Activated CD4-positive, alpha-beta T cell treated with anti-CD3 and anti-CD28 coated beads, Interleukin-2, amount 10 ng/mL, durations not matched to agents 7 days and 5 days (primary cell): Measurements from ENCODE around the gene ELL2. TPM values are rescaled to one million over a fixed set of nuclear protein-coding genes. Genes with fewer than 3 reads are reported as not detected.
"Not testable (repeated sequence)": the region's sequence is repeated elsewhere in the genome, so short reads cannot be mapped to it uniquely, and the experiment has no call there.

Experiments
- CTCF ChIA-PET: fragments of 350-600 bp; sonication (Branson Sonifier 250); formaldehyde crosslinking; loops from one replicate; lab custom pipeline; 2021; ENCODE audit warnings: antibody characterized with exemption; lab: Charles Lee
- POLR2A ChIA-PET: fragments of 350-600 bp; sonication (Branson Sonifier 250); formaldehyde crosslinking; loops from one replicate; lab custom pipeline; 2021; ENCODE audit warnings: antibody characterized with exemption; lab: Charles Lee
- DNase-seq: peaks from one replicate; pipeline ENCODE4 v3.0.0-alpha.2; 2020
- H3K27ac Mint-ChIP-seq: one replicate; pipeline ENCODE4 v1.8.0; 2021; ENCODE audit warnings: mild to moderate bottlenecking, moderate library complexity, mixed read lengths
- H3K27me3 Mint-ChIP-seq: one replicate; pipeline ENCODE4 v1.8.0; 2021; ENCODE audit warnings: mixed read lengths
- H3K36me3 Mint-ChIP-seq: one replicate; pipeline ENCODE4 v1.8.0; 2021; ENCODE audit warnings: low read depth, mixed read lengths
- H3K4me1 Mint-ChIP-seq: one replicate; pipeline ENCODE4 v1.8.0; 2021; ENCODE audit warnings: mixed read lengths
- H3K4me3 Mint-ChIP-seq: one replicate; pipeline ENCODE4 v1.8.0; 2021; ENCODE audit warnings: mild to moderate bottlenecking, moderate library complexity, mixed read lengths
- H3K9me3 Mint-ChIP-seq: one replicate; pipeline ENCODE4 v1.8.0; 2021; ENCODE audit warnings: mixed read lengths
- total RNA-seq, 2 experiments: library from RNA; stranded (reverse); gene quantifications; one replicate each; pipeline ENCODE4 v1.2.3, GENCODE V29; 2021

ELL2 gene
- total RNA-seq, 2 experiments from 2014 or later = 12.5 to 14.7 TPM

DNA sequence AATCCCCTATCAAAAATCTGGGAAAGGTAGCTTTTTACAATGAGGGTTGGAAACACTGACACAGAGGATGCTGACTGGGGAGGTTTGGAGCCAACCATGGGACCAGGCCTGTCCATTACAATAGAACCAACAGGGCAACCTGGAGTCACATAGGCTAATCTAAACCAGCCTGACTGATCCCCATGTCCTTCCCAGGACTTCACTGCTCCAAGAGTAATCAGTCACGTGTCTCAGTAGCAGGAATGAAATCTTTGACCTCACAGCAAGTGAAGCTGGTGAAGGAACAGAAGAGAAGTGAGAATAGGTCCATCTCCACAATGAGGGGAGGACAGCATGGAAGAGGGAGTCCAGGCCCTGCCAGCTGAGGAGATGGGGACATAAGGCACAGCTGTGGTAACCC, 123.1 kb downstream of the ELL2 start:
- no peaks in the 10 kb centered on the region for H3K36me3 Mint-ChIP-seq
- H3K4me3 Mint-ChIP-seq = no peak overlapping the region

DNA sequence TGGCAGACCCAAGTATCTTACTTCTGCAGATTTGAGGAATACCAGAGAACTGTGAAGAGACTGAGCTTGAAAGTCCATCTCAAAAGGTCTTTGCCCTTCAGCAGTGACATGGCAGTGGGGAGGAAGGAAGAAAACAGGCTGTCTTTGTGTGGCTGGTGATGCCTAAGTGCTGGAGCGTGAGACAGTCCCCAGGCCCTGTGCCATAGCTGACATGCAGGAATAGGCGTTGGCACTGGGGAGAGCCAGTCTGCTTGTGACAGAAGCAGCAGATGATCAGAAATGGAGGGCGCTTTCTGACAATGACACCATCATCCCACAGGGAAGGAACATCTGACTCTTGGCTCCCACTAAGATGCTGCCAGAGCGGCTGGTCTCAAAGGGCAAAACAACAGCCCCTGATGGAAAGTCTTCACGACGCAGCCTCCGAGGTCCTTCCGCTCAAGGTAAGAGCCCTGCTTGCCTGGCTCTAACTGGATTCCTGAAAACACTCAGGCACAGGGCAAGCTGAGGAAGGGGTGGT, 123.6 kb downstream of the ELL2 start:
- no peaks in the 10 kb centered on the region for H3K9me3 Mint-ChIP-seq
- DNase-seq = no peak
- H3K36me3 Mint-ChIP-seq = no peaks in the 10 kb centered on the region
- H3K27ac Mint-ChIP-seq = no peak overlapping the region
- CTCF ChIA-PET = interaction anchor here (0.9 to 5.1 kb wide), 7 partner anchors 9 to 194 kb away, joined by 3 to 28 read pairs (median 5); partner anchors contain the start of gene GLRX
- no peak overlapping the region for H3K4me3 Mint-ChIP-seq
- H3K27me3 Mint-ChIP-seq = no peaks in the 10 kb centered on the region
- peaks cover 42% of the 10 kb centered on the region for H3K4me1 Mint-ChIP-seq
- POLR2A ChIA-PET = no interaction called here

More for the DNA sequence above, 123.1 kb downstream of the ELL2 start:
- no peak for DNase-seq
- ChIA-PET POLR2A (no interaction called here), CTCF (interaction anchor here (0.8 to 5.1 kb wide), 8 partner anchors 8 to 194 kb away, joined by 3 to 28 read pairs (median 4); partner anchors contain the start of gene GLRX)
- Mint-ChIP-seq H3K4me1 (peaks cover 44% of the 10 kb centered on the region), H3K9me3 (no peaks in the 10 kb centered on the region), H3K27ac (no peak overlapping the region), H3K27me3 (no peaks in the 10 kb centered on the region)

DNA sequence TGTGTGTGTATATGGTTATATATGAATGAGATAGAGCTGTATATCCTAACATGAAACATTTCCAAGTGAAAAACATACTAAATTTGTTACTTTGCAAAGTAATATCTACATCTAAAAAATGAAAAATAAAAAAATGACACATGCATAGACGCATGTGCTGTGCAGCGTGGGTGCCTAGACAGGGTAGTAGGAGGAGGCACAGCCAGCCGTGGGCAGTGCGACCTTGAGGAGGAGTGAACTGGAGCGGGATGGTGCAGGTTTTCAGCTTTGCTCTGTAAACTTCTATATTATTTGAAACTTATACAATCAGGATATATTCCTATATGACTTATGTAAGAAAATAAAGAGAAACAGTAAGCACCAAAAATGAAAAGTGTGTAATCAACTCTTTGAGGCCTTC, 124.2 kb downstream of the ELL2 start:
- DNase-seq = no peak
- H3K27ac Mint-ChIP-seq = no peak overlapping the region
- CTCF ChIA-PET = interaction anchor here (1.2 to 5.1 kb wide), 5 partner anchors 9 to 174 kb away, joined by 3 to 28 read pairs (median 5); partner anchors contain the start of gene GLRX
- POLR2A ChIA-PET = no interaction called here
- no peaks in the 10 kb centered on the region for H3K36me3 Mint-ChIP-seq
- no peaks in the 10 kb centered on the region for H3K27me3 Mint-ChIP-seq
- H3K9me3 Mint-ChIP-seq = no peaks in the 10 kb centered on the region
- peaks cover 43% of the 10 kb centered on the region for H3K4me1 Mint-ChIP-seq
- no peak overlapping the region for H3K4me3 Mint-ChIP-seq

DNA sequence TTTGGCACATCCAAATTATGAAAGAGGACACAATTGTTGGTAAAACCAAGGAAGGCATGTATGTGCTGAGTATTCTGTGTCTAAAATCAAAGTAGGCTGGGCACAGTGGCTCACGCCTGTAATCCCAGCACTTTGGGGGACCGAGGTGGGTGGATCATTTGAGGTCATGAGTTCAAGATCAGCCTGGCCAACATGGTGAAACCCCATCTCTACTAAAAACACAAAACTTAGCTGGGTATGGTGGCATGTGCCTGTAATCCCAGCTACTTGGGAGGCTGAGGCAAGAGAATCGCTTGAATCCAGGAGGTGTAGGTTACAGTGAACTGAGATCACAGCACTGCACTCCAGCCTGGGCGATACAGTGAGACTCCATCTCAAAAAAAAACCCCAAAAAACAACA, 124.7 kb downstream of the ELL2 start:
- CTCF ChIA-PET = interaction anchor here (0.8 to 5.1 kb wide), 5 partner anchors 12 to 173 kb away, joined by 3 to 28 read pairs (median 3); no protein-coding TSS in a partner anchor
- H3K9me3 Mint-ChIP-seq, H3K27ac Mint-ChIP-seq, POLR2A ChIA-PET, H3K36me3 Mint-ChIP-seq, H3K4me3 Mint-ChIP-seq, H3K27me3 Mint-ChIP-seq, DNase-seq: not testable (repeated sequence)
- H3K4me1 Mint-ChIP-seq = peaks cover 41% of the 10 kb centered on the region

DNA sequence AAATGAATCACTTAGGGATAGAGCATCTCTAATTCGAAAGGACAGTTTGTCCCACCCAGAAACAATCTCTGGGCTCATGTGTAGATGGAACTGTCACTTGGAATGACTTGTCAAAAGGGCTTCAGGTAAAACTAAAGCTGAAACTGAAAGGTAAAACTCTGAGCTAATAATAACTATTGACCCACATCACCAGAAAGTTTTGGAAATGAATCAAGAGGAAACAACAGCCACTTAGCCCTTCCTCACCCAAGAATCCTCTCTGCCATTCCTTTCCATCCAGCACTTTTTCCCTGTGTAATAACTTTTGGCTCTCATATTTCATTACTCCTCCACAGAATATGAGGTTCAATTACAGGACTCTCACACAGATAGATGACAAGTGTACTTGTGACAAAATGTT, 125.1 kb downstream of the ELL2 start:
- no peaks in the 10 kb centered on the region for H3K36me3 Mint-ChIP-seq
- H3K27me3 Mint-ChIP-seq = no peaks in the 10 kb centered on the region
- H3K27ac Mint-ChIP-seq = peak overlapping the region; percentile 10
- DNase-seq = no peak
- no peak overlapping the region for H3K4me3 Mint-ChIP-seq
- H3K4me1 Mint-ChIP-seq = peaks cover 41% of the 10 kb centered on the region
- POLR2A ChIA-PET = no interaction called here
- CTCF ChIA-PET = interaction anchor here (0.8 to 3.1 kb wide), 3 partner anchors 13 to 28 kb away, joined by 3 to 18 read pairs (median 3); partner anchors contain the start of gene GLRX
- no peaks in the 10 kb centered on the region for H3K9me3 Mint-ChIP-seq

DNA sequence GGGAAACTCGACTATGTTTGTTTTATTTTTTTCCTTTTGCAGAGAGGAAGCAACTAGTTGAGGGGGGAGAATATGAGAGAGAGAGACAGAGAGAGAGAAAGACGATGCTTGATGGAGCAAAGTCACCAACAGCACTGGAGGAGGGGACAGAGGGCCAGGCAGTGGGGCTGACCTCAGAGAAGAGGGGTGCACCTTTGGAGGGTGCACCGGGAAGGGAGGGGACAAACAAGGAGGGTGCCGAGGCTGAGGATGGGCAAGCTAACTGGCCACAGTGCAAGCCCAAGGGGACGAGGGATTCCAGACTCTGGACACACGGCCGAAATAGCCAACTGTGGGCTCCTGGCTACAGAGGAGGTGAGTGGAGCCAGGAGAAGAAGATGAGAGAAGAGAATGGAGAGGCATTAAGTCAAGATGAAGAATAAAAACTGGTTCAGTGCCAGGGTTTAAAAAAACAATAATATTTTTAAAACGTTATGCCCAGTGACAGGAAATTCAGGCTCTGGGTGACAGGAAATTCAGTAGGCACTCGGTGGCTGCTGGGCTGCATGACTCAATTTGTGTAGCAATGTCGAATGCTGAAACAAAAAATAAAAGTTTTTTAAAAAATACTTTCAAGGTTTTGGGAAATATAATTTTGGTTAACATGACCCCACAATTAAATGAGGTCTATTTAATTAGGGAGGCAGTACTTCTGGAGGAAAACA, 125.8 kb downstream of the ELL2 start:
- peak; percentile 26 for DNase-seq
- Mint-ChIP-seq H3K36me3 (no peaks in the 10 kb centered on the region), H3K27me3 (no peaks in the 10 kb centered on the region), H3K27ac (peak overlapping the region; percentile 89), H3K4me3 (peak overlapping the region; percentile 79), H3K4me1 (peaks cover 41% of the 10 kb centered on the region), H3K9me3 (no peaks in the 10 kb centered on the region)
- ChIA-PET POLR2A (no interaction called here), CTCF (interaction anchor here (0.8 to 3.1 kb wide), 4 partner anchors 12 to 193 kb away, joined by 3 to 18 read pairs (median 4); partner anchors contain the start of gene GLRX)

Other genes starting within 250 kb of the ELL2 start
- 1 to 10 TPM in 1 of 2 experiments, under 1 TPM in 1; 0.74 to 1.4 TPM for gene RHOBTB3, start 230.5 kb downstream of the ELL2 start, total RNA-seq
- 10 to 100 TPM; 60.2 to 61.1 TPM for gene GLRX, start 139.1 kb downstream of the ELL2 start, total RNA-seq